ENCODE results near the gene HTR6.

DNA sequence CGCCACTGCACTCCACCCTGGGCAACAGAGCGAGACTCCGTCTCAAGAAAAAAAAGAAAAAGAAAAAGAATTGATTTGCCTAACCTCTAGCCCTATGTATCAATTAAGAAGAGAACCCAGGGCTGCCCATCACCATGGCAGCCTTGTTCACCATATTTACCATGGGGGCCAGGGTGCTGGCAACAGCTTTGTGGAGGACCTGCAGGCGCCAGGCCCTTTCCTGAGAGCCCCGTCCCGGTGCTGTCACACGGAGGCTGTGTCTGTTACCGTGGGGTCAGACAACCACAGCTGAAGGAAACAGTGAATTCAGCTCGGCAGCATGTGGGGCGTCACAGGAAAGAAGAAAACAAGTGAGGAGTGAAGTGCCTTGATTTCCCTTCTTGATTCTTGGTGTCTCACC, 27.1 kb upstream of the HTR6 start:
- TF ChIP-seq, protein P1, sequence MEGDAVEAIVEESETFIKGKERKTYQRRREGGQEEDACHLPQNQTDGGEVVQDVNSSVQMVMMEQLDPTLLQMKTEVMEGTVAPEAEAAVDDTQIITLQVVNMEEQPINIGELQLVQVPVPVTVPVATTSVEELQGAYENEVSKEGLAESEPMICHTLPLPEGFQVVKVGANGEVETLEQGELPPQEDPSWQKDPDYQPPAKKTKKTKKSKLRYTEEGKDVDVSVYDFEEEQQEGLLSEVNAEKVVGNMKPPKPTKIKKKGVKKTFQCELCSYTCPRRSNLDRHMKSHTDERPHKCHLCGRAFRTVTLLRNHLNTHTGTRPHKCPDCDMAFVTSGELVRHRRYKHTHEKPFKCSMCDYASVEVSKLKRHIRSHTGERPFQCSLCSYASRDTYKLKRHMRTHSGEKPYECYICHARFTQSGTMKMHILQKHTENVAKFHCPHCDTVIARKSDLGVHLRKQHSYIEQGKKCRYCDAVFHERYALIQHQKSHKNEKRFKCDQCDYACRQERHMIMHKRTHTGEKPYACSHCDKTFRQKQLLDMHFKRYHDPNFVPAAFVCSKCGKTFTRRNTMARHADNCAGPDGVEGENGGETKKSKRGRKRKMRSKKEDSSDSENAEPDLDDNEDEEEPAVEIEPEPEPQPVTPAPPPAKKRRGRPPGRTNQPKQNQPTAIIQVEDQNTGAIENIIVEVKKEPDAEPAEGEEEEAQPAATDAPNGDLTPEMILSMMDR (IDR thresholded peaks at IDR 0.05 in 4 of 5, conservative IDR thresholded peaks at IDR 0.05 in 1 of 5) = no peak
- no peak for TF ChIP-seq POLR2A (IDR thresholded peaks at IDR 0.05)

Data from gastrocnemius medialis (tissue), 4 donors.